ENCODE data around the gene SPEG. TPM values are rescaled to one million over a fixed set of nuclear protein-coding genes. Genes with fewer than 3 reads are reported as not detected.

Gene SPEG
- total RNA-seq, 1 donor from 2014 or later: 1.8 TPM

- no peak for DNase-seq (ENCODE audit: low read depth, low spot score)
Measured at GRCh38 chr2:219544567-219544966, 109.9 kb downstream of the SPEG start.

GRCh38 chr2:219545295-219545942 lies 110.8 kb downstream of the SPEG start:
- DNase-seq (ENCODE audit: low read depth, low spot score): no peak

- no peak for DNase-seq (ENCODE audit: low read depth, low spot score)
Measured at GRCh38 chr2:219545943-219546352, 111.3 kb downstream of the SPEG start.

GRCh38 chr2:219547621-219548020 lies 113.0 kb downstream of the SPEG start:
- no peak for DNase-seq (ENCODE audit: low read depth, low spot score)

Other genes starting within 250 kb of the SPEG start
- gene ZFAND2B, start 228.1 kb upstream of the SPEG start, total RNA-seq: 18.8 and 20.2 TPM in 2 replicates
- 20.0 and 69.3 TPM in 2 replicates for gene ABCB6, start 215.9 kb upstream of the SPEG start, total RNA-seq
- 41.3 and 53.3 TPM in 2 replicates for gene ATG9A, start 205.2 kb upstream of the SPEG start, total RNA-seq
- 18.5 and 22.1 TPM in 2 replicates for gene ANKZF1, start 205.0 kb upstream of the SPEG start, total RNA-seq
- 5.9 and 8.1 TPM in 2 replicates for gene GLB1L, start 189.4 kb upstream of the SPEG start, total RNA-seq
- 22.2 and 23.5 TPM in 2 replicates for gene STK16, start 189.4 kb upstream of the SPEG start, total RNA-seq
- gene TUBA4B, start 181.6 kb upstream of the SPEG start, total RNA-seq: not detected in 2 replicates
- gene TUBA4A, start 180.9 kb upstream of the SPEG start, total RNA-seq: 14.0 and 29.0 TPM in 2 replicates
- 20.8 and 31.0 TPM in 2 replicates for gene DNAJB2, start 155.5 kb upstream of the SPEG start, total RNA-seq
- not detected in 2 replicates for gene PTPRN, start 125.4 kb upstream of the SPEG start, total RNA-seq
- not detected in 2 replicates for gene RESP18, start 102.1 kb upstream of the SPEG start, total RNA-seq
- 50.0 and 60.6 TPM in 2 replicates for gene DNPEP, start 46.9 kb upstream of the SPEG start, total RNA-seq
- not detected in 2 replicates for gene DES, start 16.5 kb upstream of the SPEG start, total RNA-seq
- 44.5 and 45.1 TPM in 2 replicates for gene GMPPA, start 64.0 kb downstream of the SPEG start, total RNA-seq
- not detected in 2 replicates for gene ASIC4, start 79.6 kb downstream of the SPEG start, total RNA-seq
- 0.35 and 0.86 TPM in 2 replicates for gene CHPF, start 109.0 kb downstream of the SPEG start, total RNA-seq
- gene TMEM198, start 109.2 kb downstream of the SPEG start, total RNA-seq: not detected in 2 replicates
- 15.6 and 22.2 TPM in 2 replicates for gene OBSL1, start 136.7 kb downstream of the SPEG start, total RNA-seq
- gene INHA, start 137.5 kb downstream of the SPEG start, total RNA-seq: not detected in 2 replicates
- gene STK11IP, start 163.0 kb downstream of the SPEG start, total RNA-seq: 6.9 and 15.3 TPM in 2 replicates
- gene SLC4A3, start 192.8 kb downstream of the SPEG start, total RNA-seq: 0.07 and 0.13 TPM in 2 replicates

Data from pulmonary artery endothelial cell (primary cell).